GM23338 (cell line): ENCODE results near the gene RNGTT. TPM values are rescaled to one million over a fixed set of nuclear protein-coding genes. Genes with fewer than 3 reads are reported as not detected.
A peak's percentile ranks its signal among the peaks of the same experiment; 100 is the strongest.

ENCODE experiments used
- ATAC-seq: fragments of 200-7000 bp; cut with Tn5 transposase; 3 replicates; pipeline ENCODE4 v1.9.1; 2020
- DNase-seq: peaks from one replicate; pipeline ENCODE4 v3.0.0-alpha.2; 2015; ENCODE audit warnings: low spot score
- H2AFZ ChIP-seq: fragments of 200-600 bp; sonication (generic); 2 replicates; pipeline ENCODE4 v1.8.0; 2016; ENCODE audit warnings: antibody characterized with exemption, mild to moderate bottlenecking, moderate library complexity
- H3F3A ChIP-seq: fragments of 200-600 bp; sonication (generic); replicated peaks from 2 replicates; pipeline ENCODE4 v1.8.0; 2017; ENCODE audit warnings: antibody characterized with exemption, mixed run types, low read depth
- H3K27ac ChIP-seq: fragments of 200-600 bp; sonication (generic); 2 replicates; pipeline ENCODE4 v1.6.1; 2016; ENCODE audit warnings: low read depth
- H3K27me3 ChIP-seq: fragments of 200-600 bp; sonication (generic); 2 replicates; pipeline ENCODE4 v1.8.0; 2016; ENCODE audit warnings: mild to moderate bottlenecking, mixed run types, moderate library complexity; ENCODE audit not compliant: insufficient read depth
- H3K36me3 ChIP-seq: fragments of 200-600 bp; sonication (generic); 2 replicates; pipeline ENCODE4 v1.8.0; 2016; ENCODE audit warnings: mild to moderate bottlenecking; ENCODE audit not compliant: insufficient read depth
- H3K4me1 ChIP-seq: fragments of 200-600 bp; sonication (generic); 2 replicates; pipeline ENCODE4 v1.8.0; 2016; ENCODE audit warnings: mild to moderate bottlenecking, moderate library complexity; ENCODE audit not compliant: insufficient read depth
- H3K4me2 ChIP-seq: fragments of 200-600 bp; sonication (generic); 2 replicates; pipeline ENCODE4 v1.7.1; 2017; ENCODE audit warnings: mixed run types
- H3K4me3 ChIP-seq: fragments of 200-600 bp; sonication (generic); 2 replicates; pipeline ENCODE4 v1.6.1; 2016; ENCODE audit warnings: mixed run types
- H3K79me2 ChIP-seq: fragments of 200-600 bp; sonication (generic); replicated peaks from 2 replicates; pipeline ENCODE4 v1.8.0; 2017; ENCODE audit warnings: mild to moderate bottlenecking; ENCODE audit not compliant: insufficient read depth
- H3K9me2 ChIP-seq: fragments of 200-600 bp; sonication (generic); 2 replicates; pipeline ENCODE4 v1.8.0; 2017; ENCODE audit not compliant: insufficient read depth
- H4K20me1 ChIP-seq: fragments of 200-600 bp; sonication (generic); replicated peaks from 2 replicates; pipeline ENCODE4 v1.8.0; 2017; ENCODE audit warnings: mild to moderate bottlenecking; ENCODE audit not compliant: insufficient read depth
- H3K27ac Mint-ChIP-seq: 2 replicates; pipeline ENCODE4 v1.8.0; 2020; ENCODE audit warnings: inconsistent platforms, mild to moderate bottlenecking, moderate library complexity, mixed read lengths
- H3K27me3 Mint-ChIP-seq: 3 replicates; pipeline ENCODE4 v1.8.0; 2022; ENCODE audit warnings: low read depth, mild to moderate bottlenecking, moderate library complexity, mixed read lengths, inconsistent platforms; ENCODE audit not compliant: insufficient read depth, poor library complexity
- H3K36me3 Mint-ChIP-seq: 3 replicates; pipeline ENCODE4 v1.8.0; 2021; ENCODE audit warnings: low read depth, mild to moderate bottlenecking, inconsistent platforms, moderate library complexity, mixed read lengths
- H3K4me1 Mint-ChIP-seq: 3 replicates; pipeline ENCODE4 v1.8.0; 2020; ENCODE audit warnings: mild to moderate bottlenecking, inconsistent platforms, mixed read lengths
- H3K4me3 Mint-ChIP-seq: 3 replicates; pipeline ENCODE4 v1.8.0; 2021; ENCODE audit warnings: moderate library complexity, mild to moderate bottlenecking, inconsistent platforms, mixed read lengths
- H3K9me3 Mint-ChIP-seq: 3 replicates; pipeline ENCODE4 v1.8.0; 2020; ENCODE audit warnings: moderate library complexity, mild to moderate bottlenecking, inconsistent platforms, mixed read lengths
- CREB1 ChIP-seq: fragments of 250-450 bp; sonication (Bioruptor Pico); IDR thresholded peaks from 2 replicates; pipeline ENCODE4 v1.5.0; 2020; ENCODE audit warnings: low read depth, mild to moderate bottlenecking, moderate library complexity
- EZH2 ChIP-seq: fragments of 200-600 bp; sonication (generic); IDR thresholded peaks from one replicate; pipeline ENCODE4 v1.8.0; 2017; ENCODE audit warnings: antibody characterized with exemption, mild to moderate bottlenecking, low read depth; ENCODE audit not compliant: unreplicated experiment
- EZH2phosphoT487 ChIP-seq: fragments of 200-600 bp; sonication (generic); IDR thresholded peaks from one replicate; pipeline ENCODE4 v1.8.1; 2018; ENCODE audit warnings: antibody characterized with exemption; ENCODE audit not compliant: unreplicated experiment
- JUNB ChIP-seq: IDR thresholded peaks from one replicate; pipeline ENCODE4 v1.6.1; 2016; ENCODE audit warnings: antibody characterized with exemption; ENCODE audit not compliant: unreplicated experiment
- NANOG ChIP-seq: IDR thresholded peaks from 2 replicates; pipeline ENCODE4 v1.6.1; 2016; ENCODE audit warnings: antibody characterized with exemption, borderline replicate concordance
- POLR2AphosphoS5 ChIP-seq: IDR thresholded peaks from 2 replicates; pipeline ENCODE4 v1.6.1; 2016; ENCODE audit warnings: antibody characterized with exemption, low read depth
- STAT1 ChIP-seq: IDR thresholded peaks from one replicate; pipeline ENCODE4 v1.6.1; 2016; ENCODE audit warnings: antibody characterized with exemption; ENCODE audit not compliant: unreplicated experiment
- ZNF114 ChIP-seq: fragments of 250-450 bp; sonication (Bioruptor Pico); IDR thresholded peaks from 2 replicates; pipeline ENCODE4 v1.5.0; 2020; ENCODE audit warnings: mild to moderate bottlenecking, moderate library complexity
- ZNF331 ChIP-seq: fragments of 250-450 bp; sonication (Bioruptor Pico); IDR thresholded peaks from 2 replicates; pipeline ENCODE4 v1.5.0; 2020; ENCODE audit warnings: low read depth, mild to moderate bottlenecking, moderate library complexity
- polyA plus RNA-seq: library from polyadenylated mRNA; unstranded; fragments of >200 nt; fragmentation: Nextera tagmentation; extraction: Ambion mirVana; gene quantifications from 2 replicates; pipeline ENCODE4 v1.2.1, GENCODE V29; 2016
- total RNA-seq: library from RNA; depleted of rRNA; stranded (reverse); fragments of >200 nt; shearing (Covaris generic); gene quantifications from 2 replicates; pipeline ENCODE4 v1.2.3, GENCODE V29; 2014
- TF ChIP-seq, protein P1 (sequence below), 2 experiments: fragments of 200-600 bp in 1 of 2; sonication (generic) in 1 of 2; conservative IDR thresholded peaks; 2 replicates each; pipeline versions ENCODE4 v1.5.1 to v1.6.1; 2016 to 2017; ENCODE audit warnings: antibody characterized with exemption in 2 of 2, low read depth in 2 of 2, mild to moderate bottlenecking in 2 of 2, moderate library complexity in 1 of 2
- TF ChIP-seq, protein P2 (sequence below): fragments of 250-450 bp; sonication (Bioruptor Pico); IDR thresholded peaks from 2 replicates; pipeline ENCODE4 v1.5.0; 2020; ENCODE audit warnings: mild to moderate bottlenecking, moderate library complexity
- TF ChIP-seq, protein P3 (sequence below): IDR thresholded peaks from 2 replicates; pipeline ENCODE4 v1.6.1; 2016; ENCODE audit warnings: antibody characterized with exemption
- TF ChIP-seq, protein P4 (sequence below): IDR thresholded peaks from one replicate; pipeline ENCODE4 v1.6.1; 2018; ENCODE audit warnings: antibody characterized with exemption; ENCODE audit not compliant: unreplicated experiment

Gene RNGTT
- total and polyA plus RNA-seq, 2 experiments from 2014 or later: 11.2 to 29.2 TPM

DNA sequence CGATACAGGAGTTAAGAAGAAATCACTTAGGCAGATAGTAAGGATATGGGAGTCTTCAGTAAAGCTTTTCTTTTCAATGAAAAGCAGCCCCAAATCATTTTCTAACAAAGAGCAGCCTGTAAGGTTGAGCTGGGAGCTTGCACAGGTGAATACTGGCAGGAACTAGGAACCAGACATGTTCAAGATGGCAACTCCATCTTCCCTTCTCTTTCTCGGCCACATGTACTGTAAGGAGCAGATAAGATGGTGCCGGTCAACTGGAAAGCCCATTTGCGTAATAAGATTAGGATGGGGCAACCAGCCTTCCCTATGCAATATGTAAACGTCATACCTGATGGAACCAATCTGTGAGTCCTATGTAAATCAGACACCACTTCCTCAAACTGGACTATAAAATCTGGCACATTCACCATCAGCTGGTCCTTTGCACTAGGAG lies 46.2 kb upstream of the RNGTT start:
- Mint-ChIP-seq H3K36me3 (no peaks in the 10 kb centered on the region), H3K27me3 (no peaks in the 10 kb centered on the region), H3K4me1 (peaks cover 29% of the 10 kb centered on the region), H3K27ac (no peak overlapping the region), H3K4me3 (no peak overlapping the region), H3K9me3 (peaks cover 3% of the 10 kb centered on the region; the same call in 1 of the 3 replicates)
- Histone ChIP-seq H3K27ac (no peak overlapping the region), H3K79me2 (no peaks in the 10 kb centered on the region), H3K4me3 (no peak overlapping the region), H3K9me2 (no peaks in the 10 kb centered on the region), H3K27me3 (no peaks in the 10 kb centered on the region), H4K20me1 (no peaks in the 10 kb centered on the region), H3K4me2 (no peak overlapping the region), H3K4me1 (peaks cover 26% of the 10 kb centered on the region), H3F3A (no peaks in the 10 kb centered on the region), H2AFZ (peak overlapping the region; percentile 82; the same call in 1 of the 2 replicates), H3K36me3 (no peaks in the 10 kb centered on the region)
- TF ChIP-seq POLR2AphosphoS5 (no peak), EZH2 (no peak), STAT1 (no peak), ZNF114 (no peak), NANOG (no peak), ZNF331 (CRISPR knock-in tag) (no peak), EZH2phosphoT487 (no peak), CREB1 (CRISPR knock-in tag) (no peak), JUNB (no peak)
- TF ChIP-seq, protein P1, sequence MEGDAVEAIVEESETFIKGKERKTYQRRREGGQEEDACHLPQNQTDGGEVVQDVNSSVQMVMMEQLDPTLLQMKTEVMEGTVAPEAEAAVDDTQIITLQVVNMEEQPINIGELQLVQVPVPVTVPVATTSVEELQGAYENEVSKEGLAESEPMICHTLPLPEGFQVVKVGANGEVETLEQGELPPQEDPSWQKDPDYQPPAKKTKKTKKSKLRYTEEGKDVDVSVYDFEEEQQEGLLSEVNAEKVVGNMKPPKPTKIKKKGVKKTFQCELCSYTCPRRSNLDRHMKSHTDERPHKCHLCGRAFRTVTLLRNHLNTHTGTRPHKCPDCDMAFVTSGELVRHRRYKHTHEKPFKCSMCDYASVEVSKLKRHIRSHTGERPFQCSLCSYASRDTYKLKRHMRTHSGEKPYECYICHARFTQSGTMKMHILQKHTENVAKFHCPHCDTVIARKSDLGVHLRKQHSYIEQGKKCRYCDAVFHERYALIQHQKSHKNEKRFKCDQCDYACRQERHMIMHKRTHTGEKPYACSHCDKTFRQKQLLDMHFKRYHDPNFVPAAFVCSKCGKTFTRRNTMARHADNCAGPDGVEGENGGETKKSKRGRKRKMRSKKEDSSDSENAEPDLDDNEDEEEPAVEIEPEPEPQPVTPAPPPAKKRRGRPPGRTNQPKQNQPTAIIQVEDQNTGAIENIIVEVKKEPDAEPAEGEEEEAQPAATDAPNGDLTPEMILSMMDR (conservative IDR thresholded peaks at IDR 0.05; ENCODE audit: low read depth in 2 of 2): no peak
- TF ChIP-seq, protein P2, sequence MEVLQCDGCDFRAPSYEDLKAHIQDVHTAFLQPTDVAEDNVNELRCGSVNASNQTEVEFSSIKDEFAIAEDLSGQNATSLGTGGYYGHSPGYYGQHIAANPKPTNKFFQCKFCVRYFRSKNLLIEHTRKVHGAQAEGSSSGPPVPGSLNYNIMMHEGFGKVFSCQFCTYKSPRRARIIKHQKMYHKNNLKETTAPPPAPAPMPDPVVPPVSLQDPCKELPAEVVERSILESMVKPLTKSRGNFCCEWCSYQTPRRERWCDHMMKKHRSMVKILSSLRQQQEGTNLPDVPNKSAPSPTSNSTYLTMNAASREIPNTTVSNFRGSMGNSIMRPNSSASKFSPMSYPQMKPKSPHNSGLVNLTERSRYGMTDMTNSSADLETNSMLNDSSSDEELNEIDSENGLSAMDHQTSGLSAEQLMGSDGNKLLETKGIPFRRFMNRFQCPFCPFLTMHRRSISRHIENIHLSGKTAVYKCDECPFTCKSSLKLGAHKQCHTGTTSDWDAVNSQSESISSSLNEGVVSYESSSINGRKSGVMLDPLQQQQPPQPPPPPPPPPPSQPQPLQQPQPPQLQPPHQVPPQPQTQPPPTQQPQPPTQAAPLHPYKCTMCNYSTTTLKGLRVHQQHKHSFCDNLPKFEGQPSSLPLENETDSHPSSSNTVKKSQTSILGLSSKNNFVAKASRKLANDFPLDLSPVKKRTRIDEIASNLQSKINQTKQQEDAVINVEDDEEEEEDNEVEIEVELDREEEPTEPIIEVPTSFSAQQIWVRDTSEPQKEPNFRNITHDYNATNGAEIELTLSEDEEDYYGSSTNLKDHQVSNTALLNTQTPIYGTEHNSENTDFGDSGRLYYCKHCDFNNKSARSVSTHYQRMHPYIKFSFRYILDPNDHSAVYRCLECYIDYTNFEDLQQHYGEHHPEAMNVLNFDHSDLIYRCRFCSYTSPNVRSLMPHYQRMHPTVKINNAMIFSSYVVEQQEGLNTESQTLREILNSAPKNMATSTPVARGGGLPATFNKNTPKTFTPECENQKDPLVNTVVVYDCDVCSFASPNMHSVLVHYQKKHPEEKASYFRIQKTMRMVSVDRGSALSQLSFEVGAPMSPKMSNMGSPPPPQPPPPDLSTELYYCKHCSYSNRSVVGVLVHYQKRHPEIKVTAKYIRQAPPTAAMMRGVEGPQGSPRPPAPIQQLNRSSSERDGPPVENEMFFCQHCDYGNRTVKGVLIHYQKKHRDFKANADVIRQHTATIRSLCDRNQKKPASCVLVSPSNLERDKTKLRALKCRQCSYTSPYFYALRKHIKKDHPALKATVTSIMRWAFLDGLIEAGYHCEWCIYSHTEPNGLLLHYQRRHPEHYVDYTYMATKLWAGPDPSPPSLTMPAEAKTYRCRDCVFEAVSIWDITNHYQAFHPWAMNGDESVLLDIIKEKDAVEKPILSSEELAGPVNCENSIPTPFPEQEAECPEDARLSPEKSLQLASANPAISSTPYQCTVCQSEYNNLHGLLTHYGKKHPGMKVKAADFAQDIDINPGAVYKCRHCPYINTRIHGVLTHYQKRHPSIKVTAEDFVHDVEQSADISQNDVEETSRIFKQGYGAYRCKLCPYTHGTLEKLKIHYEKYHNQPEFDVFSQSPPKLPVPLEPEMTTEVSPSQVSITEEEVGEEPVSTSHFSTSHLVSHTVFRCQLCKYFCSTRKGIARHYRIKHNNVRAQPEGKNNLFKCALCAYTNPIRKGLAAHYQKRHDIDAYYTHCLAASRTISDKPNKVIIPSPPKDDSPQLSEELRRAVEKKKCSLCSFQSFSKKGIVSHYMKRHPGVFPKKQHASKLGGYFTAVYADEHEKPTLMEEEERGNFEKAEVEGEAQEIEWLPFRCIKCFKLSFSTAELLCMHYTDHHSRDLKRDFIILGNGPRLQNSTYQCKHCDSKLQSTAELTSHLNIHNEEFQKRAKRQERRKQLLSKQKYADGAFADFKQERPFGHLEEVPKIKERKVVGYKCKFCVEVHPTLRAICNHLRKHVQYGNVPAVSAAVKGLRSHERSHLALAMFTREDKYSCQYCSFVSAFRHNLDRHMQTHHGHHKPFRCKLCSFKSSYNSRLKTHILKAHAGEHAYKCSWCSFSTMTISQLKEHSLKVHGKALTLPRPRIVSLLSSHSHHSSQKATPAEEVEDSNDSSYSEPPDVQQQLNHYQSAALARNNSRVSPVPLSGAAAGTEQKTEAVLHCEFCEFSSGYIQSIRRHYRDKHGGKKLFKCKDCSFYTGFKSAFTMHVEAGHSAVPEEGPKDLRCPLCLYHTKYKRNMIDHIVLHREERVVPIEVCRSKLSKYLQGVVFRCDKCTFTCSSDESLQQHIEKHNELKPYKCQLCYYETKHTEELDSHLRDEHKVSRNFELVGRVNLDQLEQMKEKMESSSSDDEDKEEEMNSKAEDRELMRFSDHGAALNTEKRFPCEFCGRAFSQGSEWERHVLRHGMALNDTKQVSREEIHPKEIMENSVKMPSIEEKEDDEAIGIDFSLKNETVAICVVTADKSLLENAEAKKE (CRISPR knock-in tag): no peak
- TF ChIP-seq, protein P3, sequence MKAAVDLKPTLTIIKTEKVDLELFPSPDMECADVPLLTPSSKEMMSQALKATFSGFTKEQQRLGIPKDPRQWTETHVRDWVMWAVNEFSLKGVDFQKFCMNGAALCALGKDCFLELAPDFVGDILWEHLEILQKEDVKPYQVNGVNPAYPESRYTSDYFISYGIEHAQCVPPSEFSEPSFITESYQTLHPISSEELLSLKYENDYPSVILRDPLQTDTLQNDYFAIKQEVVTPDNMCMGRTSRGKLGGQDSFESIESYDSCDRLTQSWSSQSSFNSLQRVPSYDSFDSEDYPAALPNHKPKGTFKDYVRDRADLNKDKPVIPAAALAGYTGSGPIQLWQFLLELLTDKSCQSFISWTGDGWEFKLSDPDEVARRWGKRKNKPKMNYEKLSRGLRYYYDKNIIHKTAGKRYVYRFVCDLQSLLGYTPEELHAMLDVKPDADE: no peak
- TF ChIP-seq, protein P4, sequence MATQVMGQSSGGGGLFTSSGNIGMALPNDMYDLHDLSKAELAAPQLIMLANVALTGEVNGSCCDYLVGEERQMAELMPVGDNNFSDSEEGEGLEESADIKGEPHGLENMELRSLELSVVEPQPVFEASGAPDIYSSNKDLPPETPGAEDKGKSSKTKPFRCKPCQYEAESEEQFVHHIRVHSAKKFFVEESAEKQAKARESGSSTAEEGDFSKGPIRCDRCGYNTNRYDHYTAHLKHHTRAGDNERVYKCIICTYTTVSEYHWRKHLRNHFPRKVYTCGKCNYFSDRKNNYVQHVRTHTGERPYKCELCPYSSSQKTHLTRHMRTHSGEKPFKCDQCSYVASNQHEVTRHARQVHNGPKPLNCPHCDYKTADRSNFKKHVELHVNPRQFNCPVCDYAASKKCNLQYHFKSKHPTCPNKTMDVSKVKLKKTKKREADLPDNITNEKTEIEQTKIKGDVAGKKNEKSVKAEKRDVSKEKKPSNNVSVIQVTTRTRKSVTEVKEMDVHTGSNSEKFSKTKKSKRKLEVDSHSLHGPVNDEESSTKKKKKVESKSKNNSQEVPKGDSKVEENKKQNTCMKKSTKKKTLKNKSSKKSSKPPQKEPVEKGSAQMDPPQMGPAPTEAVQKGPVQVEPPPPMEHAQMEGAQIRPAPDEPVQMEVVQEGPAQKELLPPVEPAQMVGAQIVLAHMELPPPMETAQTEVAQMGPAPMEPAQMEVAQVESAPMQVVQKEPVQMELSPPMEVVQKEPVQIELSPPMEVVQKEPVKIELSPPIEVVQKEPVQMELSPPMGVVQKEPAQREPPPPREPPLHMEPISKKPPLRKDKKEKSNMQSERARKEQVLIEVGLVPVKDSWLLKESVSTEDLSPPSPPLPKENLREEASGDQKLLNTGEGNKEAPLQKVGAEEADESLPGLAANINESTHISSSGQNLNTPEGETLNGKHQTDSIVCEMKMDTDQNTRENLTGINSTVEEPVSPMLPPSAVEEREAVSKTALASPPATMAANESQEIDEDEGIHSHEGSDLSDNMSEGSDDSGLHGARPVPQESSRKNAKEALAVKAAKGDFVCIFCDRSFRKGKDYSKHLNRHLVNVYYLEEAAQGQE: no peak
- ATAC-seq (no peak), DNase-seq (no peak)
